GM10266 (cell line): ENCODE results near the gene TLR5.
"Not testable (repeated sequence)": the region's sequence is repeated elsewhere in the genome, so short reads cannot be mapped to it uniquely, and the experiment has no call there.

Experiments
- DNase-seq: peaks from one replicate; pipeline ENCODE4 v3.0.0; 2012; ENCODE audit errors: extremely low spot score
- CTCF ChIP-seq: IDR thresholded peaks from 2 replicates; pipeline ENCODE4 v1.5.1; 2012; ENCODE audit warnings: mild to moderate bottlenecking, low read depth; ENCODE audit not compliant: control insufficient read depth, insufficient read depth; ENCODE audit errors: missing control alignments

TLR5 gene

GRCh38 chr1:223175032-223175431 is 32.0 kb upstream of the TLR5 start:
- no peak for TF ChIP-seq CTCF
- no peak for DNase-seq

GRCh38 chr1:223169458-223169857 is 26.4 kb upstream of the TLR5 start:
- DNase-seq = not testable (repeated sequence)

GRCh38 chr1:223161321-223161720 is 18.3 kb upstream of the TLR5 start:
- DNase-seq = no peak
- no peak for TF ChIP-seq CTCF

GRCh38 chr1:223156343-223156742 is 13.3 kb upstream of the TLR5 start:
- no peak for DNase-seq
- no peak for TF ChIP-seq CTCF

GRCh38 chr1:223155153-223155552 is 12.1 kb upstream of the TLR5 start:
- TF ChIP-seq CTCF = no peak
- DNase-seq = no peak

- TF ChIP-seq CTCF = no peak
- no peak for DNase-seq
Observed at GRCh38 chr1:223153177-223154119, 10.4 kb upstream of the TLR5 start.

- no peak for DNase-seq
- TF ChIP-seq CTCF = no peak
Observed at GRCh38 chr1:223152399-223152798, 9.4 kb upstream of the TLR5 start.
